Lower leg skin (tissue), 4 donors: Measurements from ENCODE around the gene OSBPL9. TPM values are rescaled to one million over a fixed set of nuclear protein-coding genes. Genes with fewer than 3 reads are reported as not detected.
"Not testable (repeated sequence)": the region's sequence is repeated elsewhere in the genome, so short reads cannot be mapped to it uniquely, and the experiment has no call there.

Experiments used
- DNase-seq, 2 donors: peaks; one replicate each; pipeline ENCODE4 v3.0.0-alpha.2; 2019; ENCODE audit warnings: low spot score in 2 of 2
- H3K4me3 ChIP-seq: fragments of 200-600 bp; sonication (generic); 2 replicates; pipeline ENCODE4 v1.5.1; 2017; ENCODE audit warnings: mild to moderate bottlenecking, low read depth; ENCODE audit not compliant: poor library complexity, severe bottlenecking
- POLR2A ChIP-seq, 2 donors: fragments of 450-650 bp; IDR thresholded peaks; one replicate each; pipeline ENCODE4 v1.6.1; 2016 to 2017; ENCODE audit warnings: antibody characterized with exemption in 2 of 2, mild to moderate bottlenecking in 1 of 2, moderate library complexity in 1 of 2
- WGBS, 2 donors: methylation state at CpG; one replicate each; pipeline ENCODE4 v1.1.5; 2018; 5-methylcytosine and 5-hydroxymethylcytosine counted together
- intact Hi-C: fragments of 100-400 bp; cut with DNase I; formaldehyde crosslinking; loops from one replicate; pipeline ENCODE4 v1.15.0; 2023; ENCODE audit warnings: low total_unique reads
- total RNA-seq, 4 donors: library from RNA; depleted of rRNA; stranded (reverse); fragments of >200 nt; gene quantifications; one replicate each; pipeline ENCODE4 v1.1.0, GENCODE V29; 2016
- TF ChIP-seq, protein P1 (sequence below), 3 donors: fragments of 450-650 bp; IDR thresholded peaks; one replicate each; pipeline ENCODE4 v1.5.1; 2016; ENCODE audit warnings: antibody characterized with exemption in 3 of 3, mild to moderate bottlenecking in 3 of 3, moderate library complexity in 2 of 3

Gene OSBPL9
- total RNA-seq, 4 donors from 2014 or later = 35.9 to 56.9 (median 46.9) TPM

DNA sequence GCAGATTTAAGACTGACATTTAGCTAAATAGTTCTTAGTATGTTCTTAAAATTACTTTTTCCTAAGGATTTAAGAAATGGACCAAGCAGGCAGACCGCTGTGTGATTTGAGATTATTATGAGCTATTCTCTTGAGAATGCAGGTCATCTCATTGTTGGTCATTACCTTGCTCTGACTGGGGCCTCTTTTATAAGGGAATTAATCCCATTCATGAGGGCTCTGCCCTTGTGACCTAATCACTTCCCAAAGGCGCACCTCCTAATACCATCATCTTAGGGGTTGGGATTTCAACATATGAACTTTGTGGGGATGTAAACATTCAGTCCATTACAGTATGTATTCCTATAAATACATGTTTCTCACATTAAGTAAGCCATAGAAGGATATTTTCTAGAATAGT lies 24.2 kb downstream of the OSBPL9 start:
- intact Hi-C loops = no loop called here
- no peak for TF ChIP-seq POLR2A (IDR thresholded peaks at IDR 0.05)
- TF ChIP-seq, protein P1, sequence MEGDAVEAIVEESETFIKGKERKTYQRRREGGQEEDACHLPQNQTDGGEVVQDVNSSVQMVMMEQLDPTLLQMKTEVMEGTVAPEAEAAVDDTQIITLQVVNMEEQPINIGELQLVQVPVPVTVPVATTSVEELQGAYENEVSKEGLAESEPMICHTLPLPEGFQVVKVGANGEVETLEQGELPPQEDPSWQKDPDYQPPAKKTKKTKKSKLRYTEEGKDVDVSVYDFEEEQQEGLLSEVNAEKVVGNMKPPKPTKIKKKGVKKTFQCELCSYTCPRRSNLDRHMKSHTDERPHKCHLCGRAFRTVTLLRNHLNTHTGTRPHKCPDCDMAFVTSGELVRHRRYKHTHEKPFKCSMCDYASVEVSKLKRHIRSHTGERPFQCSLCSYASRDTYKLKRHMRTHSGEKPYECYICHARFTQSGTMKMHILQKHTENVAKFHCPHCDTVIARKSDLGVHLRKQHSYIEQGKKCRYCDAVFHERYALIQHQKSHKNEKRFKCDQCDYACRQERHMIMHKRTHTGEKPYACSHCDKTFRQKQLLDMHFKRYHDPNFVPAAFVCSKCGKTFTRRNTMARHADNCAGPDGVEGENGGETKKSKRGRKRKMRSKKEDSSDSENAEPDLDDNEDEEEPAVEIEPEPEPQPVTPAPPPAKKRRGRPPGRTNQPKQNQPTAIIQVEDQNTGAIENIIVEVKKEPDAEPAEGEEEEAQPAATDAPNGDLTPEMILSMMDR (IDR thresholded peaks at IDR 0.05) = no peak
- DNase-seq = no peak
- 96% methylated on average over 2 of the region's 2 CpGs for WGBS, 2 donors
- no peak overlapping the region for H3K4me3 ChIP-seq

DNA sequence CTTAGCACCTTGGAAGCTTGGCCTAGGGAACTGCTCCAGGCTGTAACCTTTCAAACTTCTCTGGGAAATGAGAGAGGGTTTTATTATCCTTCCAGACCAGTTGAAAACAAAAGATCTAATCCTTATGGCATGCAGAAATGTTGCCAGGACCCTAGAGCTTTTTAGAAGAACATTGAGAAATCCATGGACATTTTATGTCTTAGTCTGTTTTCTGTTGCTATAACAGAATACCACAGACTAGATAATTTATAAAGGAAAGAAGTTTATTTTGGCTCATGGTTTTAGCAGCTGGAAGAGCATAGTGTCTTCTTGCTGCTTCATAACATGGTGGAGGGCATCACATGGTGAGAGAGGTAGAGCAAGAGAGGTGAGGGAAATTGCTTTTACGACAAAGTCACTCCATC lies 25.8 kb downstream of the OSBPL9 start:
- no peak overlapping the region for H3K4me3 ChIP-seq
- TF ChIP-seq POLR2A (IDR thresholded peaks at IDR 0.05) = no peak
- TF ChIP-seq, protein P1 (IDR thresholded peaks at IDR 0.05) = no peak
- 51 to 68% methylated on average over 1 of the region's 1 CpG for WGBS, 2 donors
- peak in 1 of 2 donors; percentile 43 for DNase-seq
- intact Hi-C loops = no loop called here

DNA sequence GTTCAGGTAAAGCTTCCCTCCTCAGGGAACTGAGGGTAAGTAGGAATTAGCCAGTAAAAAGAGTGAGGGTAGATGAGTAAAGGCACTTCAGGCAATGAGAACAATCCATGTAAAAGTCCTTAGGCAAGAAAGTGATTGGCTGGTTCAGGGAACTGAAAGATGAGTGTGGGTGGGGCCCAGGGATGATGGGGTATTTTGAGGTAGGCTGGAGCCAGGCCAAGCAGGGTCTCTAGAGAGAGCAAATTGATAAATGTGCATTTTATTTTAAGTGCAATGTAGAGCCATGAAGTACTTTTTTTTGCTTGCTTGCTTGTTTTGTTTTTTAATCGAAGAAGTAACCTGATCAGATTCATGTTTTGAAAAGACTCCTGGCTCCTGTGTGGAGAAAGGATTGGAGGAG lies 26.5 kb downstream of the OSBPL9 start:
- no peak overlapping the region for H3K4me3 ChIP-seq
- no peak for DNase-seq
- WGBS, 2 donors = 91% methylated on average over 1 of the region's 1 CpG
- TF ChIP-seq, protein P1 (IDR thresholded peaks at IDR 0.05) = no peak
- TF ChIP-seq POLR2A (IDR thresholded peaks at IDR 0.05) = no peak
- intact Hi-C loops = no loop called here

DNA sequence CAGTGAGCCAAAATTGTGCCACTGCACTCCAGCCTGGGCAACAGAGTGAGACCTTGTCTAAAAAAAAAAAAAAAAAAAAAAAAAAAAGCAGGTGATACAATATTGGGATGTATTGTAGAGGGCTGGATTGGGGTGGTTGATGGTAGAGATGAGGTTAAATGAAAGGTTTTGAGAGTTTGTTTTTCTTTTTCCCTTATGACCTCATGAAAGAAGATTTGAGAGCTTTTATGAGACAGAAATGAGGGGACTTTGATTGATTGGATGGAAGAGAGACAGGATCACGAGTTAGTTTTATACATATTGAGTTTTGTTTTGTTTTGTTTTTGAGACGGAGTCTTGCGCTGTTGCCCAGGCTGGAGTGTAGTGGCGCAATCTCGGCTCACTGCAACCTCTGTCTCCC lies 27.1 kb downstream of the OSBPL9 start:
- TF ChIP-seq POLR2A (IDR thresholded peaks at IDR 0.05) = no peak
- TF ChIP-seq, protein P1 (IDR thresholded peaks at IDR 0.05) = no peak
- 88 to 95% methylated on average over 5 of the region's 5 CpGs for WGBS, 2 donors
- H3K4me3 ChIP-seq = no peak overlapping the region
- intact Hi-C loops = no loop called here
- DNase-seq = no peak

DNA sequence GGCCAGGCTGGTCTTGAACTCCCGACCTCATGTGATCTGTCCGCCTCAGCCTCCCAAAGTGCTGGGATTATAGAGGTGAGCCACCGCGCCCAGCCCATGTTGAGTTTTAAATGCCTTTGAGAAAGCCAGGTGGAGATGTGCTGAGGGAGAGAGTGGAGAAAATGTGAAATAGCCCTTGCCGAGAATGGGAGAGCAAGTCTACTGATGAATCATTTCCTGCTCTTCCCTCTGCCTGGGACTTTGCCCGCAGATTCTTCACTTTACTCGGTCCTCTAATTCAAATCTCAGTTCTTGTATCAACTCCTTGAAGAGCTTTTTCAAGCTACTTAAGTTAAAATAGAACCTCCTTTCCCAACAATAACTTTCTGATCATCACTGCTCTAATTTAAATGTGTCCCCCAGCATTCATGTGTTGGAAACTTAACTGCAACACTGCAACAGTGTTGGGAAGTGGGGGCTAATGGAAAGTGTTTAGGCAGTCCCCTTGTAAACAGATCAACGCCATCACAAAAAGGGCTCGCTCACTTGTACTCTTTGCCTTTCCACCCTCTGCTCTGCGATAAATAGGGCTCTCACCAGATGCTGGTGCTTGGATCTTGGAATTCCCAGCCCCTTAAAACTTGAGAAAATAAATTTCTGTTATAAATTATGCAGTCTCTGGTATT lies 27.8 kb downstream of the OSBPL9 start:
- no peak for DNase-seq
- intact Hi-C loops = no loop called here
- 85 to 90% methylated on average over 10 of the region's 10 CpGs for WGBS, 2 donors
- H3K4me3 ChIP-seq = no peak overlapping the region
- TF ChIP-seq POLR2A (IDR thresholded peaks at IDR 0.05) = no peak
- TF ChIP-seq, protein P1 (IDR thresholded peaks at IDR 0.05) = no peak

DNA sequence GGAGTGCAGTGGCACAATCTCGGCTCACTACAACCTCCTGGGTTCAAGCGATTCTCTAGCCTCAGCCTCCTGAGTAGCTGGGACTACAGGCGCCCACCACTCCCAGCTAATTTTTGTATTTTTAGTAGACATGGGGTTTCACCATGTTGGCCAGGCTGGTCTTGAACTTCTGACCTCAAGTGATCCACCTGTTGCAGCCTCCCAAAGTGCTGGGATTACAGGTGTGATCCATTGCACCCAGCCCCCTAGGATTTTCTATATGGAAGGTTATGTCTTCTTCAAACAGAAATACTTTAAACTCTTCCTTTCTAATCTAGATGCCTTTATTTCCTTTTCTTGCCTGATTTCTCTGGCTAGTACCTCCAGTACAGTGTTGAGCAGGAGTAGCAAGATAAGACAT lies 29.7 kb downstream of the OSBPL9 start:
- H3K4me3 ChIP-seq, intact Hi-C loops, DNase-seq: not testable (repeated sequence)
- 96% methylated on average over 3 of the region's 3 CpGs for WGBS, 2 donors
